Measurements from ENCODE around the gene NOX3. TPM values are rescaled to one million over a fixed set of nuclear protein-coding genes. Genes with fewer than 3 reads are reported as not detected.
"Not testable (repeated sequence)": the region's sequence is repeated elsewhere in the genome, so short reads cannot be mapped to it uniquely, and the experiment has no call there.

The NOX3 gene
- total RNA-seq, 1 donor from 2014 or later: 0.17 TPM

- H3K36me3 ChIP-seq (ENCODE audit: control insufficient read depth, insufficient read depth, low read length): no peaks in the 10 kb centered on the region
- no peak overlapping the region for H3K4me3 ChIP-seq (ENCODE audit: low read depth, low read length)
- no peaks in the 10 kb centered on the region for H3K27me3 ChIP-seq (ENCODE audit: control insufficient read depth, insufficient read depth, low read length)
- DNase-seq (ENCODE audit: low read depth): no peak
- no peak for TF ChIP-seq CTCF (IDR thresholded peaks at IDR 0.05; ENCODE audit: insufficient read depth, low read length, poor library complexity, severe bottlenecking)
These were observed 1.6 kb downstream of the NOX3 start for GRCh38 chr6:155454008-155454407.

GRCh38 chr6:155452576-155452975 lies 3.1 kb downstream of the NOX3 start:
- no peak for DNase-seq (ENCODE audit: low read depth)
- no peak for TF ChIP-seq CTCF (IDR thresholded peaks at IDR 0.05; ENCODE audit: insufficient read depth, low read length, poor library complexity, severe bottlenecking)
- H3K27me3 ChIP-seq (ENCODE audit: control insufficient read depth, insufficient read depth, low read length): no peaks in the 10 kb centered on the region

GRCh38 chr6:155451530-155451929 lies 4.1 kb downstream of the NOX3 start:
- H3K27me3 ChIP-seq (ENCODE audit: control insufficient read depth, insufficient read depth, low read length); DNase-seq (ENCODE audit: low read depth); H3K36me3 ChIP-seq (ENCODE audit: control insufficient read depth, insufficient read depth, low read length); H3K4me3 ChIP-seq (ENCODE audit: low read depth, low read length): not testable (repeated sequence)

More at GRCh38 chr6:155452576-155452975, 3.1 kb downstream of the NOX3 start:
- Histone ChIP-seq H3K36me3 (ENCODE audit: control insufficient read depth, insufficient read depth, low read length) (no peaks in the 10 kb centered on the region), H3K4me3 (ENCODE audit: low read depth, low read length) (no peak overlapping the region)

- no peak for TF ChIP-seq CTCF (IDR thresholded peaks at IDR 0.05; ENCODE audit: insufficient read depth, low read length, poor library complexity, severe bottlenecking)
- H3K4me3 ChIP-seq (ENCODE audit: low read depth, low read length): no peak overlapping the region
- H3K27me3 ChIP-seq (ENCODE audit: control insufficient read depth, insufficient read depth, low read length): no peaks in the 10 kb centered on the region
- no peaks in the 10 kb centered on the region for H3K36me3 ChIP-seq (ENCODE audit: control insufficient read depth, insufficient read depth, low read length)
- DNase-seq (ENCODE audit: low read depth): no peak
These were observed 5.4 kb downstream of the NOX3 start for GRCh38 chr6:155450240-155450581.

GRCh38 chr6:155449450-155450239 lies 6.0 kb downstream of the NOX3 start:
- no peak for DNase-seq (ENCODE audit: low read depth)
- H3K27me3 ChIP-seq (ENCODE audit: control insufficient read depth, insufficient read depth, low read length): no peaks in the 10 kb centered on the region
- no peak overlapping the region for H3K4me3 ChIP-seq (ENCODE audit: low read depth, low read length)
- no peaks in the 10 kb centered on the region for H3K36me3 ChIP-seq (ENCODE audit: control insufficient read depth, insufficient read depth, low read length)
- no peak for TF ChIP-seq CTCF (IDR thresholded peaks at IDR 0.05; ENCODE audit: insufficient read depth, low read length, poor library complexity, severe bottlenecking)

GRCh38 chr6:155448668-155449449 lies 6.8 kb downstream of the NOX3 start:
- no peak for DNase-seq (ENCODE audit: low read depth)
- Histone ChIP-seq H3K36me3 (ENCODE audit: control insufficient read depth, insufficient read depth, low read length) (no peaks in the 10 kb centered on the region), H3K4me3 (ENCODE audit: low read depth, low read length) (no peak overlapping the region), H3K27me3 (ENCODE audit: control insufficient read depth, insufficient read depth, low read length) (no peaks in the 10 kb centered on the region)
- no peak for TF ChIP-seq CTCF (IDR thresholded peaks at IDR 0.05; ENCODE audit: insufficient read depth, low read length, poor library complexity, severe bottlenecking)

All from kidney epithelial cell (primary cell).